HG03139 (cell line): Measurements from ENCODE around the gene EIF5A.

Source experiments
- ATAC-seq: cut with Tn5 transposase; IDR thresholded peaks from one replicate; pipeline ENCODE4 v1.9.1; 2021; ENCODE audit not compliant: unreplicated experiment

Gene EIF5A

GRCh38 chr17:7284911-7285310, 22.5 kb upstream of the EIF5A start:
- ATAC-seq, result no peak

- no peak for ATAC-seq
Observed at GRCh38 chr17:7285679-7286078, 21.7 kb upstream of the EIF5A start.

GRCh38 chr17:7289256-7290032, 18.0 kb upstream of the EIF5A start:
- no peak for ATAC-seq

DNA sequence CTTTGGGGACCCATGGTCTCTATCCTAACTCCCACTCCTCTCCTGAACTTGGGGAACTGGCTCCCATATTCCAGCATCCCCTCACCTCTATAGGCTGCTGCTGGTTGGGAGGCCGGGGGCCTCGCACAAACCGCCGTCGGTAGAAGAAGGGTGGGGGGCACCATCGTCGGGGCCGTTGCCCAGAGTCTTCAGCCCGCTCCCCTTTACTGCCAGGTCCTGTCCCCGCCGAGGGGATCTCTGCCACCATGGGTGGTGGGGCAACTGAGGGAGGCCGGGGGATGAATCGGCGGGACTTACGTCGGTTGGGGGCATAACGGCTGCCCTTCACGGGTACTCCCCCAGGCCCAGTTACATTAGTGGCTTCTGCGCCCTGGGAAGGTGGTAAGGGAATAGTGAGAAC, 17.3 kb upstream of the EIF5A start:
- no peak for ATAC-seq

GRCh38 chr17:7290685-7291084, 16.7 kb upstream of the EIF5A start:
- no peak for ATAC-seq

DNA sequence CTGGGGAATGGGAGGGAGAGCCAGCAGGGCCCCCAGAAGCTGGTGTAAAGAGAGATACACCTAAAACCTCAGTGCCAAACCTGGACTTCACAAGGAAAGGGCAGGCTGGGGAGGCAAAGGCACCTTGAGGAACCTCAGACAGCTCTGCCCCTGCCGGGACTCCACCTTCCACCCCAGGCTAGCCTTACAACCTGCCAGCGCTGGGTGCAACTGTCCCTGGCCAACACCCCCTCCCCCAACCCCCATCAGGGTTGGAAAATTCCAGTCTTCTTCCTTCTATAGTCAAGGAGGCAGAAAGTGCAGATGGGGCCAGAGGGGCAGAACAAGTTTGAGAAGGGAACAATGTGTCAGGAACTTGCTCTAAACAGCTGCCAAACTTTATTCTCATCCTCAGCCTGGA, 15.2 kb upstream of the EIF5A start:
- ATAC-seq, result no peak

DNA sequence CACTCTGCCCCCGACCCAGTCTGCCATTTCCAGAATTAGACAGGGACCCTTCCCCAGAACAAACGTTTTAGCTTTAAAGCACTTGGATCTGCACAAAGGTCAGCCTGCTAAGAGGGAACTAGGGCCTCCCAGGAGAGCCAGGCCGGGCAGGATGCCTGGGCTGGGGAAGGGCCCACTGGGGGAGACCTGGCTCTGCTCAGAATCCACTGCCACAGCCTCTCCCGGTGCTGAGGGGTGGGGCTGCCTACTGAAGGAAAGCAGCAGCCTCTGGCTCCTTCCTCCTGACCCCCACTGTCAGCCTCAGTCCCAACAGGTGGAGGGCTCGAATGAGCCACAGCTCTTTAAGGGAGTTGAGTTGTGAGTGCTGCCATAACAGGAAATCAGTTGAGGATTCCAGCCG, 14.7 kb upstream of the EIF5A start:
- no peak for ATAC-seq

- ATAC-seq, result no peak
Observed at GRCh38 chr17:7293159-7293558, 14.3 kb upstream of the EIF5A start.

DNA sequence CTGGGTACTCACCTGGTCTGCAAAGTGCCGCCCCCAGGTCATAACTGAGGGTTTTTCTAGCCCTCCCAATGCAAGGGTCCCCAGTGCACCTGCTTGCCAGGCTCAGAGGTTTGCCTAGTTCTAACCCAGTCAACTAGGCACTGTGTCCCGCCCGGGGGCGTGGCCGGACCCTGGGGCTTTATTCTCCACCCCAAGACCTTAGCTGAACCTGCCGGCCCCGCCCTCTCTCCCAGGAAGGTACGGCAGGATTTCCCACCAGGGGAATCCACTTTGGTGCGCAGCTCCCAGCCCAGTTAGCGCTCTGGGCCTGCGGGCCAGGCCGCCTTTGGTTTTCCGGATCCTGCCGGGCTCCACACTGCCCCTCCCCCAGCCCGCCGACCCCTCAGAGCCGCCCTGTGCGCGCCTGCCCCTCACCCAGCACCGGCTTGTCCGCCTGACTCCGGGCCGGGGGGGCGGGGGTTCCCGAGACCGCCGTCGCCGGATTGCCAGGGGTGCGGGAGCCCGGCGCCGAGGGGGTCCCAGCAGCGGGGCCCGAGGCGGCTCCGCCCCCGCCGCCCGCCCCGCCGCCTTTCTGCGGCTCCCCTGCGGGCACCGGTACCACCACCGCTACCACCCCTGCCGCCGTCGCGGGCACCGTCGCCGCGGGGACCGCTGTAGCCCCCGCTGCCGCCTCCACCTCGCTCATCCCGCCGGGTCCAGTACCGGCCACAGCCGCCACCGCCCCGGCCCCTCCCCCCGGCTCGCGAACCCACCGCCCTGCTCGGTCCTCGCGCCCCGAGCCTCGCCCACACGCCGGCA, 13.4 kb upstream of the EIF5A start:
- no peak for ATAC-seq

- ATAC-seq, result no peak
Observed at GRCh38 chr17:7294614-7295153, 12.7 kb upstream of the EIF5A start, which contains the start of gene YBX2. TSS of gene YBX2 (minus strand) at chr17:7294639. CDS start at chr17:7294500, 139 bp downstream.

DNA sequence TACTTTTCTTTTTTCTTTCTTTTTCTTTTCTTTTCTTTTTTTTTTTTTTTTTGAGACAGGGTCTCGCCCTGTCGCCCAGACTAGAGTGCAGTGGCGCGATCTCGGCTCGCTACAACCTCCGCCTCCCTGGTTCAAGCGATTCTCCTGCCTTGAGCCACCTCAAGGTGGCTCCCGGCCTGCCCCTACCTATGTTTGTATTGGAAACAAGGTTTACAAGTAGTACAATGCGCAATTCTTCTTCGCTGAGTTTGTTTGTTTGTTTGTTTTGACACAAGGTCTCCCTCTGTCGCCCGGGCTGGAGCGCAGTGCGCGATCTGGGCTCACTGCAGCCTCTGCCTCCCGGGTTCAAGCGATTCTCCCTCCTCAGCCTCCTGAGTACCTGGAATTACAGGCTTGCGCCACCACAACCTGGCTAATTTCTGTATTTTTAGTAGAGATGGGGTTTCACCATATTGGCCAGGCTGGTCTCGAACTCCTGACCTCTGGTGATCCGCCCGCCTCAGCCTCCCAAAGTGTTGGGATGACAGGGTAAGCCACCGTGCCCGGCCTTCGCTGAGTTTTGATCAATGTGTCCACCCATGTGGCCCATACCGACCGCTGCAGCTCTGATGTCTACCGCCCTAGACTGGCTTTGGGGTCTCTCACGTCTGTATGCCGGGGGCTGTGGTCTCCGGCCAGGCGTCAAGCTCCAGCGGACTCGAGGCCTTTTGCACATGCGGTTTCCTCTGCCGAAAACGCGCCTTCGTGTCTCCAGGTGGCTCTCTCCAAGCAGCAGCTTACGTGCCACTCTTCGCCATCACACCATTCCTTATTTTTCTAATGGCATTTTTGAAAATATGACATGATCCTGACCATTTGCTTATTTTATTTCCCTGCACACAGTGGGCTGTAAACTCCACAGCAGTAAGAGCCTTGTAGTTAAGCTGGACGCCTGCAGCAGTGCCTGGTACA, 11.9 kb upstream of the EIF5A start:
- ATAC-seq, result no peak

DNA sequence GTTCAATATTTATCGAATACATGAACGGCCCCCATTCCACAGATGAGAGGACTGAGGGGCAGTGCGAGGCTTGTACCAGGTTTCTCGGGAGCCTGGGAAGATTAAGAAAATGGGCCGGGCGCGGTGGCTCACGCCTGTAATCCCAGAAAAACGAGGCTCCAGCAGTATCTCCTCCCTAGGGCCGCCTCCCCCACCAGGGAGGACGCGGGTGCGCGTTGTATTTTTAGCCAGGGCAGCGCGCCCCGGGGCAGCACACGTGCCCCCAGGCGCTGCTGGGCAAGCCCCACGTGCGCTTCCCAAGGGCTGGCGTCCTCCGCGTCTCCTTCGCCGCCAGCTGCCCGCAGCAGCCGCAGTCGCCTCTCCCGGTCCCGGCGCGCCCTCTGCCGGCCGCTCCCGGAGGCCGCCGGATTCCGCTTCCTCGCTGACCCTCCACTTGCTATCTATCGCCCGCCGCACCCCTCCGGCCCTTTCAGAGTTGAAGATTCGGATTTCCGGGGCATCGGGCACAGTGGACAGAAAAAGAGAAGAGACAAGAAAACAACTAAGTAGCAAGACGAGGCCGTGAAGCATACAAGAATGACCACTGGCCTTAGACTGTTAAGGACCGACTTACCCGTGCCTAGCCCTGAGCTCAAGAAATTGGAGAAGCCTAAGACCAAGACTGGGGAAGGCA, 11.1 kb upstream of the EIF5A start:
- no peak for ATAC-seq

DNA sequence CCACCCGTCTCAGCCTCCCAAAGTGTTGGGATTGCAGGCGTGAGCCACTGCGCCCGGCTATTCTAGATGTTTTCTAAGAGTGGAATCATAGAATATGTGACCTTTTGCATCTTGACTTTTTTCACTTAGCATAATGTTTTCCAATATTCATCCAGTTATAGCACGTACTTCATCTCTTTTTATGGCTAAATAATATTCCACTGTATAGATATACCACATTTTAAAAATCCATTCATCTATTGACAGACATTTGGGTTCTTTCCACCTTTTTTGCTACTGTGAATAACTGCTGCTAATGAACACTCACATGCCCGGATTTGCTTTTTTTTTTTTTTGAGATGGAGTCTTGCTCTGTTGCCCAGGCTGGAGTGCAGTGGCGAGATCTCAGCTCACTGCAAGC, 3.2 kb upstream of the EIF5A start:
- ATAC-seq, result no peak

DNA sequence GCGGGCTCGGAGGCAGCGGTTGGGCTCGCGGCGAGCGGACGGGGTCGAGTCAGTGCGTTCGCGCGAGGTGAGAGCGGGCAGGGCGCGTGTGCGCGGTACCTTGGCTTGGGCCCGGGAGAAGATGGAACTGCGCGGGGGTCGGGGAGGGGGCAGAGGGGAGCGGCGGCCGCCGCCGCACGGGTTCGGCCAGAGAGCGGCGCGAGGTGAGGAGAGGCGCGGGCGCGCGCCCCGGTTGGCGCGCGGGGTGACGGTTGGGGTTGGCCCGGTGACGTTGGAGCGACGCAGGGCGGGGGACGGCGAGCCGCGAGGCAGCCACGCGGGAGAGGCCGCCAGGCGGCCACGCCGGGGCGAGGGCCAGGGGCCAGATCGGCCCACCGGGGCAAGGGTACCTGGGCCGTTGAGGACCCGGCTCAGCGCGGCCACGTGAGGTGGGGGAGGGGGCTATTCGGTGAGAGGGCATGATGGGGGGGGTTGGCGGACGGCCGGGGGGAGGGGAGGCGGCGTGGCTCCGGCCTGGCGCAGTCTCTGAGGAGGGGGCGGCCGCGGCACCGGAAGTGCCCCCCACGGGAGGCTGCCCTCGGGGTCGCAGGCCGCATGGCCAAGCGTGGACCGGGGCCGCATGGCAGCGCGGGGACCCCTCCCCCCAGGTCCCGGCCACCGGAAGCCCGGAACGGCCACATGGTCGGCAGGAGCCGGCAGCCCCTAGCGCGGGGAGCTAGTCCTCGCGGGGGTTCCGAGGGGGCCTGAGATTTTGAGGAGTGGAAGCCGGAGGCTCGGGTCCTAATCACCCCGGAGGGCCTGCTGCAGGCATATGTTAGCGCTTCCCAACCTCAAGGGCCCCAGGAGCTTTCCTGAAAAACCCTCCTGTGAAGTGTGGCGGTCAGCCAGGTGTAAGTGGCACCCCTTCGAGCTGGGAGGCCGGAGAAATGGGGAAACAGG, 527 bp downstream of the EIF5A start:
- peak; percentile 3 for ATAC-seq

DNA sequence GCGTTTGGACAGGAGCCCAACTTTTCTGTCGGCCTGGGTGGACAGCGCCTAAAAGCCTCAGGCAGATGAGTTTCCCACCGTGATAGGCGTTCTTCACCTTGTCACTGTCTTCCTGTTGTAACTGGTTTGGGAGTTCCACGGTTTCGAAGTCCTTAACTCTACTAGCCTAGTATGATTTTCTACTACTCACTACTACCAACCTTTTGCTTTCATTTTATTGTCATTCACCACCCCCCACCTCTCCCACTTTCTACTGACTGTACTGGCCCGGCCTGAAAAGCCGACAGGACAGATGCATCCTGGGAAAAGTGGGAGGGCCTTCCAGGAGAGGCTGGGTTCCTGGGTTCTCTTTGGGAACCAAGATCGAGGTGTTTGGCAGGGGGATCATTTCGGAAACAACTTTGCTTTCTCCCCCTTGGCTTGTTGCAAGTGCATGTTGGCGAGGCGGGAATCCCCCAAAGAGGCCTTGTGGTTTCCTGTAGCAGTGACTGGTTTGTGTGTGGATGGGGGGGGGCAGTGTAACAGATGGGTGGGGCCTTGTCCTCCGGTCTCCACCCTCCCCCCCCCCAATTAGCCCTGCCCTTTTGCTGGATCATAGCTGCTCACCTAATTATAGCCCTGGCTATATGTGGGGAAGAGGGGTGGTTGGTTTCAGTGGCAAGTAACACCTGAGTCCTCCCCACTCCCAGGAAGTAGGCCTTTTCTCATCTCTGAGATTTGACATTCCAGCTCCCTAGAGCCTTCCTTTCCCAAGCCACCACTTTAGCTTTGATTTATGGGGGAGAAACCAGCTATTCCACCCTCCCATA, 1.4 kb downstream of the EIF5A start:
- ATAC-seq, result no peak

GRCh38 chr17:7309628-7310027, 2.2 kb downstream of the EIF5A start:
- no peak for ATAC-seq

DNA sequence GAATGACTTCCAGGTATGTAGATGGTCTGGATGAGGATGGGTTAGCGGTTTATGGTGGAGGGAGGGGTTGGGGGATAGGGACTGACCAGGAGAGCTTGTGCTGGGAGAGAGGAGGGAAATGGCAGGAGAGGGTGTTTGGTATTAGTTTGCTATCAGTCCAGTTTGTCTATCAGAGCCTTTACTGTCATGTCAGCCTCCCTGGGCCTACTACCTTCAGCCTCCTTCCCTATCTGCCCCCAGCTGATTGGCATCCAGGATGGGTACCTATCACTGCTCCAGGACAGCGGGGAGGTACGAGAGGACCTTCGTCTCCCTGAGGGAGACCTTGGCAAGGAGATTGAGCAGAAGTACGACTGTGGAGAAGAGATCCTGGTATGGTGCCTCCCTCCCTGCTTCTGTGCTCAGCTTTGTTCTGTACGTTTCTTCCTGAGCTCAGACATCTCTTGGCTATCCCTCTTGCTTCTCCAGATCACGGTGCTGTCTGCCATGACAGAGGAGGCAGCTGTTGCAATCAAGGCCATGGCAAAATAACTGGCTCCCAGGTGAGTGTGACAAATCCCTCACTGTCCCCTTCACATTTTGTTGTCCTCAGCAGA, 3.8 kb downstream of the EIF5A start:
- ATAC-seq, result no peak

DNA sequence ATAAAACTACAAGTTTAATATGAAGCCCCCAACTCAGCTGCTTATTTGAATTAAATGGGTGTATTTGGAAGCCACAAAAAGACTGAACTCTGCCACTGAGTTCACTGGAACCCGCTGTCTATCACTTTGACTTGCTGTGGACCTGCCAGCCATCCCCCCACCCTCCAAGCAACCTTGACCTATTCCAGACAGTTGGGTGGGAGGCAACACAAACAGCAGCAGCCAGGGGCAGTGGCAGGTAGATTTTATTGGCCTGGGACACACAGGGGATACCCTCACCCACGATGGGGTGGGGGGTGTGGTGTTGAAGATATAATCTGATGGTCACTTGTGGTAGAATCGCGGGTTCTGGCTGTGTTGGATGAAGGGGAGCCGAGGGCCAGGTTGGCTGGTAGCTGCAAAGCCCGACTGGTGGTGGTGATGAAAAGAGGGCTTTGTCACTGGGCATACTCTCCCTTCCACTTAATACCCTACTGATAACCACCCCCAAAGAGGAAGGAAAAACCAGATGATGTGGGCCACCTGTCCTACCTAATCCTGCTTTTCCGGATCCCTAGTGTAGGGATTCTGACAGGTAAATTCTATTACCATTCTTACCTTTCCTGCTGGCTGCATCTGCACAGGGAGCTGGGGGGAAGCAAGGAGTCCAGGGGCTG, 5.1 kb downstream of the EIF5A start:
- ATAC-seq, result no peak
